Heart left ventricle (tissue), 13 donors: ENCODE results near the gene DLG1.
"Not testable (repeated sequence)": the region's sequence is repeated elsewhere in the genome, so short reads cannot be mapped to it uniquely, and the experiment has no call there.

Experiments
- POLR2A ChIP-seq, 2 donors: fragments of 450-650 bp; IDR thresholded peaks; one replicate each; pipeline ENCODE4 v1.6.1; 2017; ENCODE audit warnings: antibody characterized with exemption in 2 of 2, mild to moderate bottlenecking in 2 of 2, moderate library complexity in 2 of 2
- TF ChIP-seq, protein P1 (sequence below), 12 donors: fragments of 200-600 bp; sonication (generic) in 4 of 12; IDR thresholded peaks; one replicate each; pipeline versions ENCODE4 v1.5.0 to v1.8.0; 2018 to 2022; ENCODE audit warnings: antibody characterized with exemption in 12 of 12, mild to moderate bottlenecking in 5 of 12
- donor health status: ischemic (EF 13 %, LVEDD 7.1; RV severe dilation, severe dysfunction).
- donor health status: DM: no; HTN: yes; CAD: no.
- donor health status: DM: no; HTN: no; CAD: no.
- donor health status: ischemic (EF 25% LVEDD 6.9; RV normal size, moderate dysfunction).
- donor health status: ischemic (EF 25% LVEDD 5.7; RV mildly dilated, moderate dysfunction).
- donor health status: ischemic (EF 35%, LVEDD 5.7; RV mildly dilated, moderate dysfunction).
- donor health status: nonischemic (EF 11% LVEDD 7.7; RV severe dilation, severe dysfunction).
- donor health status: DM: yes; HTN: yes; CAD: no.
- donor health status: PGD.
- donor health status: ischemic (EF 29% LVEDD 5.4; RV normal size, mild dysfunction).
- donor health status: nonischemic (EF 23%, LVEDD 6.1; RV moderate dilation, normal function).

DNA sequence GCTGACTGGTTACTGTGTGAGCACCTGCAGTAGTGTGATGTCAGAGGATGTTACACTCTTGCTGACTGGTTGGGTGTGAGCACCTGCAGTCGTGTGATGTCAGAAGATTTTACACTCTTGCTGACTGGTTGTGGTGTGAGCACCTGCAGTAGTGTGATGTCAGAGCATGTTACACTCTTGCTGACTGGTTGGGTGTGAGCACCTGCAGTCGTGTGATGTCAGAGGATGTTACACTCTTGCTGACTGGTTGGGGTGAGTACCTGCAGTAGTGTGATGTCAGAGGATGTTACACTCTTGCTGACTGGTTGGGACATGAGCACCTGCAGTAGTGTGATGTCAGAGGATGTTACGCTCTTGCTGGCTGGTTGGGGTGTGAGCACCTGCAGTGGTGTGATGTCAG, 264.6 kb downstream of the DLG1 start:
- TF ChIP-seq, protein P1, sequence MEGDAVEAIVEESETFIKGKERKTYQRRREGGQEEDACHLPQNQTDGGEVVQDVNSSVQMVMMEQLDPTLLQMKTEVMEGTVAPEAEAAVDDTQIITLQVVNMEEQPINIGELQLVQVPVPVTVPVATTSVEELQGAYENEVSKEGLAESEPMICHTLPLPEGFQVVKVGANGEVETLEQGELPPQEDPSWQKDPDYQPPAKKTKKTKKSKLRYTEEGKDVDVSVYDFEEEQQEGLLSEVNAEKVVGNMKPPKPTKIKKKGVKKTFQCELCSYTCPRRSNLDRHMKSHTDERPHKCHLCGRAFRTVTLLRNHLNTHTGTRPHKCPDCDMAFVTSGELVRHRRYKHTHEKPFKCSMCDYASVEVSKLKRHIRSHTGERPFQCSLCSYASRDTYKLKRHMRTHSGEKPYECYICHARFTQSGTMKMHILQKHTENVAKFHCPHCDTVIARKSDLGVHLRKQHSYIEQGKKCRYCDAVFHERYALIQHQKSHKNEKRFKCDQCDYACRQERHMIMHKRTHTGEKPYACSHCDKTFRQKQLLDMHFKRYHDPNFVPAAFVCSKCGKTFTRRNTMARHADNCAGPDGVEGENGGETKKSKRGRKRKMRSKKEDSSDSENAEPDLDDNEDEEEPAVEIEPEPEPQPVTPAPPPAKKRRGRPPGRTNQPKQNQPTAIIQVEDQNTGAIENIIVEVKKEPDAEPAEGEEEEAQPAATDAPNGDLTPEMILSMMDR (IDR thresholded peaks at IDR 0.05) = not testable (repeated sequence)
- TF ChIP-seq POLR2A (IDR thresholded peaks at IDR 0.05) = not testable (repeated sequence)
